Hematopoietic multipotent progenitor cell treated with erythropoietin and hydrocortisone succinate and interleukin-3 and kit ligand, for 17 days (in vitro differentiated cells): ENCODE results near the gene RIPOR3.
"Not testable (repeated sequence)": the region's sequence is repeated elsewhere in the genome, so short reads cannot be mapped to it uniquely, and the experiment has no call there.

Source experiments
- DNase-seq: peaks from one replicate; pipeline ENCODE4 v3.0.0-alpha.2; 2015; ENCODE audit warnings: low spot score

The RIPOR3 gene

GRCh38 chr20:50607850-50608749, 83.2 kb downstream of the RIPOR3 start:
- DNase-seq: no peak

- DNase-seq: no peak
Measured at GRCh38 chr20:50607436-50607835, 83.9 kb downstream of the RIPOR3 start.

GRCh38 chr20:50605136-50605535, 86.2 kb downstream of the RIPOR3 start:
- DNase-seq: no peak

DNA sequence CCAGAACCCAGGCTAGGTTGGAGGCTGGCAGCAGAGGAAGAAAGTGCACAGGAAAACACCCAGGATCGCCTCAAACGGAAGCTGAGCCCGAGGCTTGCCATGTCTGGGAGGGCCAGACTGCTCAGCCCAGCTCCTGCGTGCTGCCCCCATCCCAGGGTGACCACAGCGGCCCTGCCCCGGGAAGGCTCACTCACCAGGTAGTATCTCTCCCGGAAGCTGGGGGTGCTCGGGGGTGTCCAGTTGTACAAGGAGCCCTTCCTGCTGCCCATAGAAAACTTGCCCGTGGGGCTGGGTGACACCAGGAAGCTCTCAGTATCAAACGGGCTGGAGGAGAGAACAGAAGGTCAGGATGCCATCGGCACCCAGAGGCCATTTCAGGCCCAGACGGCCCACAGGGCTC, 86.9 kb downstream of the RIPOR3 start:
- DNase-seq: no peak

DNA sequence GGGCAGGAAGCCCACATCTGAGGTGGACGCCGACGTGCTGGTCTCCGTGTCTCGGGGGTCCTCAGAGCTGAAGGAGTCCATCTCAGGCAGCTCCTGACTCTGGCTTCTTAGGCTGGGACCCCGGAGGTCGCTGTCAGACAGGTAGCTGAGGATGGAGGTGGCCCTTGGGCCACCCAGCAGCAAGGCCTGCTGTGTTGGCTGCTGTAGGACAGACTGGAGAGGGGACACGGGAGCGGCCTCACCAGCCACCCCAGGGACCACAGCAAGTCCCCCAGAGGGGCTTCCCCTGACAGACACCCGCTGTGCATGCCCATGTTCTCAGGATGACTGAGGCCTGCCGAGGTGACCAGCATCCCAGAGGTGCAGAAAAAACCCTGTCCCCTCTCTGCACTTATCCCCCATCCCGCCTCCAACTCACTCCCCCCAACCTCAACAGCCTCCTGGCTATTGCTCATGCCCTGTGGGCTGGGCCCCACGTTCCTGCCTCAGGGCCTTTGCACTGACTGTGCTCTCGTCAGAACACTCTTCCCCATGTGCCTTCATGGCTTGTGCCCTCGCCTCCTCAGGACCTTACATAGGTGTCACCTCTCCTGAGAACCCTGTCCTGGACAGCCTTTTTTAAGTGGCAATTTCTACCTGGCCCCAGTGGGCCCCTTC, 88.8 kb downstream of the RIPOR3 start:
- no peak for DNase-seq

DNA sequence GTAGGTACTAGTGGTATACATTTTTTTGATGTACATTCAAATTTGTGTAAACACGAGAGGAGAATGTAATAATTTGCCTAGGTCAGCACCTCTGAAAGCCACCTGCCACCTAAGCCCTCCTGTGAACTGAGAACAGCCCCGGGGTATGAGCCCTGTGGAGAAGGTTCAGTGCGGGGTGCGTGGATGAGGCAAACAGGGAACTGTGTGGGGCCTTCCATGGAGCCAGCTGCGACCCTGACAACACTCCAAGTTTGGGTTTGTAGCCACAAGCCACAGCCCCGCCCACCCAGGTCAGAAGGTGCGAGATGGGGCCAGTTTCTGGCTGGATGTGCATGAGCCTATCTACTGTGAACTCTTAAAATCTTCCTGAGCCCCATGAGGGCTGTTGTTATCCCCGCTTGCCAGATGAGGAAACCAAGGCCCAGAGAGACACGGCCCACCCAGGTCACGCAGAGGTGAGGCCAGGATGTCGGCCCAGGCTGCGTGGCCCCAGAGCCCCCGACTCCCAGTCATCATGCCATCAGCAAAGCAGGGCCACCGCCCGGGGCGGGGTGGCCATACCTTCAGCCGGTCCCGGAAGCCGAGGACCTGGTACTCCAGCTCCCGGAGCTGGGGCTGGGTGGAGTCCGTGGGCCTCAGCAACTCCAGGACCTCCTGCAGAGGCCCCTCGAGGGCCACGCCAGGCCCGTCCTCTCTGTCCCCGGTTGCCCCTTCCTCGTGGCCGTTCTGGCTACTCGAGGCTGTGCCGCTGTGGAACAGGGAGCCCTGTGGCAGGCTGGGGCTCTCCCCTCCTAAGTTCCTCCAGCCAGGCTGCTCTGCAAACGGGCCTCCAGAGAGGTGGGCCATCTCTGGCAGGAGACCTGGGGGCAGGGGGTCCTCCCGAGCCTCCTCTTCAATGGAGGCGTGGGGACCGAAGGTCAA, 89.6 kb downstream of the RIPOR3 start:
- no peak for DNase-seq

DNA sequence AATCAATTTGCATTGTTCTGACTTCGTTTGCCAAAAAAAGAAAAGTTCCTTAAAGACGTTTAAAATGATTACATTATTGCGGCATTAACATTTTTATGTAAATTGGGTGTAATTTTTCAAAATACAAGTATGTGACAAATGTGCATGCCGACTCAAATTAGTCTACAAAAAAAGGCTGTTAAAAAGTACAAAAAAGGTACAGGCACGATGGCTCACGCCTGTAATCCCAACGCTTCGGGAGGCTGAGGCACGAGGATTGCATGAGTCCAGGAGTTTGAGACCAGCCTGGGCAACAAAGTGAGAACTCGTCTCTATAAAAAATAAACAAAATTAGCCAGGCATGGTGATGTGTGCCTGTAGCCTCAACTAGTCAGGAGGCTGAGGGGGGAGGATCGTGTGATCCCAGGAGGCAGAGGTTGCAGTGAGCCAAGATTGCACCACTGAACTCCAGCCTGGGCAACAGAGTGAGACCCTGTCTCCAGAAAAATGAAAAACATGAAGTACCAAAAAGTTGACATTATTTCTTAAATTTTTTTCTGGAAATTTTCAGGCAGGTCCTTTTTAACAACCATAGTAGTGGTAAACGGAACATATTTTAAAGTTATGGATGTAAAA, 91.0 kb downstream of the RIPOR3 start:
- no peak for DNase-seq

GRCh38 chr20:50598768-50599167, 92.6 kb downstream of the RIPOR3 start:
- DNase-seq: not testable (repeated sequence)

- DNase-seq: no peak
Measured at GRCh38 chr20:50598074-50598473, 93.3 kb downstream of the RIPOR3 start.

GRCh38 chr20:50597406-50597969, 93.9 kb downstream of the RIPOR3 start:
- no peak for DNase-seq

- no peak for DNase-seq
Measured at GRCh38 chr20:50596694-50597021, 94.7 kb downstream of the RIPOR3 start.

GRCh38 chr20:50595988-50596693, 95.2 kb downstream of the RIPOR3 start:
- DNase-seq: no peak

GRCh38 chr20:50595433-50595895, 95.9 kb downstream of the RIPOR3 start:
- DNase-seq: no peak

DNA sequence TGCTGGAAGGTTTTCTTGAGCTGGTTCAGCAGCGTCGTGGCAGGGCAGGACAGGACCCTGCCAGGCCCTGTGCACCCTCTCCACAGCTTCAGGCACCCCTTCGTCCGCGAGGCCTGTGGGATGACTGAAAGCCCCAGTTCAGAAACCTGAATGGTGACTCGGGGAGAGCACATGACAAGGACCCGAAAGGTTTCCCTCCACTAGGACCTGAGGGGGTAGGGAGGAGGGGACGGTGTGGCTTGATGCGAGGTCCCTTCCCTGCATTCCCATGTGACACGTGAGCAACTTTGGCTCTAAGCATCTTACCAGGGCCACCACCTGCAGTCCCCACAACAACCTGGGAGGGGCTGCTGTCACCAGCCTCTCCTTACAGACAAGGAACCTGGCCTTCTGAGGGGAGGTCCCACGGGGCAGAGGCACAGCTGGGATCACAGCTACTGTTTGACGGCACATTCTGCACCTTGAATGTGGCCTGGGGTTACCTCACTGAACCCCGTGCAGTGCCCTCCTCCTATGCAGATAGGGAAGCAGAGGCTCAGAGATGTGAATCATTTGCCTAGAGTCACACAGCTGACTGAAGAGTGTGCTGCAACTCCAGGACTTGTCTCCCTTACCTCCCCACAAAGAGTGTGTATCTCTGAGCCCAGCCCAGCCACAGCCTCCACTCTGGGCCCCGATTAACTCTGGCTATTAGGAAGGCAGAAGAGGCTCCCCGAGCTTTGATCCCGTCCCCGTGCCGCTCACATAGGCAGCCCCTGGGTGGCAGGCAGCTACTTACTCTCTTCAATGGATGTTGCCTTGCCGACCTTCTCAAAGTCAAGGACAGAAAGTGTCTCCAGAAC, 96.5 kb downstream of the RIPOR3 start:
- no peak for DNase-seq

DNA sequence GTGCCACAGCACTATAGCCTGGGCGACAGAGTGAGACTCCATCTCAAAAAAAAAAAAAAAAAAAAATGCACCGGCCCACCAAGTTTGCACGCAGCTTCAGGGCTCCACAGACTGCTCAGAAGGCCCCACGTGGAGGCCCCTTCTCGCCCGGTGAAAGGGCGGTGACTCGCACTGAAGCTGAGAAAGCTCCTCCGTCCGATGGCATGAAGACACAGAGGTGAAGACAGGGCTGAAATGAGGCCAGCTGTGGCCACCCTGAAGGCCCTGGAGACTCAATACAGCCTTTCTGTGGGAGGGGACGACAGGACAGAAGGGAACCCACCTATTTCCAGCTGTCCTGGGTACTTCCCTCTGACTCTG, 97.1 kb downstream of the RIPOR3 start:
- no peak for DNase-seq

GRCh38 chr20:50593005-50593335, 98.4 kb downstream of the RIPOR3 start:
- DNase-seq: no peak

GRCh38 chr20:50592282-50593004, 98.9 kb downstream of the RIPOR3 start:
- no peak for DNase-seq

GRCh38 chr20:50591233-50591852, 100.0 kb downstream of the RIPOR3 start:
- no peak for DNase-seq

- DNase-seq: no peak
Measured at GRCh38 chr20:50590348-50590664, 101.0 kb downstream of the RIPOR3 start.
